IPS DF 6.9 (cell line): Measurements from ENCODE around the gene CACNA1G.

Experiments
- DNase-seq: peaks from one replicate; pipeline ENCODE4 v3.0.0-alpha.2; 2013; ENCODE audit warnings: low read depth, low spot score
- H3K27ac ChIP-seq: one replicate; pipeline ENCODE4 v1.5.1; 2013; ENCODE audit warnings: low read length, control low read depth
- H3K27me3 ChIP-seq: 2 replicates; pipeline ENCODE4 v1.6.1; 2013; ENCODE audit warnings: mild to moderate bottlenecking, low read length; ENCODE audit not compliant: control insufficient read depth, insufficient read depth
- H3K36me3 ChIP-seq: 2 replicates; pipeline ENCODE4 v1.6.1; 2013; ENCODE audit warnings: low read length; ENCODE audit not compliant: control insufficient read depth, insufficient read depth
- H3K4me1 ChIP-seq: 2 replicates; pipeline ENCODE4 v1.6.1; 2013; ENCODE audit warnings: low read length; ENCODE audit not compliant: control insufficient read depth, insufficient read depth
- H3K4me3 ChIP-seq: 2 replicates; pipeline ENCODE4 v1.5.1; 2013; ENCODE audit warnings: mild to moderate bottlenecking, low read length
- H3K9me3 ChIP-seq: 2 replicates; pipeline ENCODE4 v1.6.1; 2013; ENCODE audit warnings: low read length, inconsistent platforms; ENCODE audit not compliant: control insufficient read depth, insufficient read depth
- whole genome bisulfite sequencing: extraction: QIAGEN DNeasy Blood & Tissue Kit; methylation state at CpG from one replicate; pipeline ENCODE4 v1.1.7; 2013; ENCODE audit warnings: mixed read lengths, missing lambda C conversion rate; ENCODE audit not compliant: insufficient read length, insufficient coverage; 5-methylcytosine and 5-hydroxymethylcytosine counted together

Gene CACNA1G

DNA sequence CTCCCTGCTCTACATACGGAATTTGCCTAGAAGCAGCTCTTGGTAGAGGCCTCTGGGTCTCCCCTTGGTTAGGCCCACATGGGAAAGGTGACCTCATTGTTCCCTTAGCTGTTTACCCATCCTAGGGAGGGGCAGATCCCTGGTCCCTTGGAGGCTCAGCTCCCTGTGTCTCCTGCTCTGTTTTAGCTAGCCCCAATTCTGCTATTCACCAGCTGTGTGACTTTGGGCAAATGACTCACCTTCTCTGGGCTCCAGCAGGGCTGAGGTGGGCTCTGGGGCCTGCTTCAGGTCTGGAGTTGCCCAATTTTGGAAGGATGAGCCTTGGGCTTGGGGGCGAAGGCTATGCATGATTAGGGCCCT, 78.1 kb downstream of the CACNA1G start:
- H3K36me3 ChIP-seq = no peaks in the 10 kb centered on the region
- peaks cover 22% of the 10 kb centered on the region for H3K27me3 ChIP-seq
- no peaks in the 10 kb centered on the region for H3K9me3 ChIP-seq
- DNase-seq = no peak
- H3K27ac ChIP-seq = no peak overlapping the region
- peaks cover 4% of the 10 kb centered on the region; the same call in 1 of the 2 replicates for H3K4me1 ChIP-seq
- no CpG with 5 or more reads among the region's 2 CpGs for WGBS
- H3K4me3 ChIP-seq = no peak overlapping the region

GRCh38 chr17:50638966-50639713, 78.6 kb downstream of the CACNA1G start:
- peaks cover 4% of the 10 kb centered on the region; the same call in 1 of the 2 replicates for H3K4me1 ChIP-seq
- DNase-seq = no peak
- no peaks in the 10 kb centered on the region for H3K36me3 ChIP-seq
- peaks cover 16% of the 10 kb centered on the region for H3K27me3 ChIP-seq
- no peak overlapping the region for H3K4me3 ChIP-seq
- no peak overlapping the region for H3K27ac ChIP-seq
- H3K9me3 ChIP-seq = no peaks in the 10 kb centered on the region
- no CpG with 5 or more reads among the region's 9 CpGs for WGBS

- Histone ChIP-seq H3K27ac (no peak overlapping the region), H3K27me3 (peaks cover 3% of the 10 kb centered on the region; the same call in 1 of the 2 replicates), H3K4me1 (peaks cover 4% of the 10 kb centered on the region; the same call in 1 of the 2 replicates), H3K36me3 (no peaks in the 10 kb centered on the region), H3K4me3 (no peak overlapping the region), H3K9me3 (no peaks in the 10 kb centered on the region)
- no CpG with 5 or more reads among the region's 12 CpGs for WGBS
- DNase-seq = no peak
Observed at GRCh38 chr17:50640686-50641351, 80.3 kb downstream of the CACNA1G start.

GRCh38 chr17:50641357-50641756, 80.8 kb downstream of the CACNA1G start:
- no peaks in the 10 kb centered on the region for H3K36me3 ChIP-seq
- H3K27ac ChIP-seq = no peak overlapping the region
- peaks cover 4% of the 10 kb centered on the region; the same call in 1 of the 2 replicates for H3K4me1 ChIP-seq
- no peaks in the 10 kb centered on the region; the same call in 1 of the 2 replicates for H3K27me3 ChIP-seq
- no CpG with 5 or more reads among the region's 3 CpGs for WGBS
- no peaks in the 10 kb centered on the region for H3K9me3 ChIP-seq
- H3K4me3 ChIP-seq = no peak overlapping the region
- no peak for DNase-seq

- no peaks in the 10 kb centered on the region for H3K36me3 ChIP-seq
- H3K9me3 ChIP-seq = no peaks in the 10 kb centered on the region
- WGBS = no CpG with 5 or more reads among the region's 15 CpGs
- peaks cover 4% of the 10 kb centered on the region; the same call in 1 of the 2 replicates for H3K4me1 ChIP-seq
- no peaks in the 10 kb centered on the region for H3K27me3 ChIP-seq
- H3K4me3 ChIP-seq = no peak overlapping the region
- DNase-seq = no peak
- no peak overlapping the region for H3K27ac ChIP-seq
Observed at GRCh38 chr17:50642071-50642721, 81.7 kb downstream of the CACNA1G start.

- H3K4me3 ChIP-seq = no peak overlapping the region
- H3K27me3 ChIP-seq = no peaks in the 10 kb centered on the region
- no peaks in the 10 kb centered on the region for H3K36me3 ChIP-seq
- DNase-seq = no peak
- H3K27ac ChIP-seq = no peak overlapping the region
- WGBS = no CpG with 5 or more reads among the region's 10 CpGs
- peaks cover 4% of the 10 kb centered on the region; the same call in 1 of the 2 replicates for H3K4me1 ChIP-seq
- no peaks in the 10 kb centered on the region for H3K9me3 ChIP-seq
Observed at GRCh38 chr17:50642722-50643656, 82.5 kb downstream of the CACNA1G start.

GRCh38 chr17:50645748-50646682, 85.5 kb downstream of the CACNA1G start:
- 100% methylated on average over 1 of the region's 3 CpGs for WGBS
- Histone ChIP-seq H3K9me3 (no peaks in the 10 kb centered on the region), H3K36me3 (no peaks in the 10 kb centered on the region), H3K4me3 (no peak overlapping the region), H3K4me1 (peaks cover 2% of the 10 kb centered on the region; the same call in 1 of the 2 replicates), H3K27me3 (no peaks in the 10 kb centered on the region), H3K27ac (no peak overlapping the region)
- no peak for DNase-seq

- no CpG with 5 or more reads among the region's 2 CpGs for WGBS
- H3K4me3 ChIP-seq = no peak overlapping the region
- no peaks in the 10 kb centered on the region for H3K9me3 ChIP-seq
- no peak overlapping the region for H3K27ac ChIP-seq
- no peak for DNase-seq
- H3K4me1 ChIP-seq = no peaks in the 10 kb centered on the region
- no peaks in the 10 kb centered on the region for H3K36me3 ChIP-seq
- no peaks in the 10 kb centered on the region for H3K27me3 ChIP-seq
Observed at GRCh38 chr17:50647187-50647586, 86.7 kb downstream of the CACNA1G start.
